Hepatocyte (in vitro differentiated cells): ENCODE results near the gene CMTR1. TPM values are rescaled to one million over a fixed set of nuclear protein-coding genes. Genes with fewer than 3 reads are reported as not detected.
A peak's percentile ranks its signal among the peaks of the same experiment; 100 is the strongest.

Experiments
- DNase-seq: peaks from one replicate; pipeline ENCODE4 v3.0.0-alpha.2; 2016; ENCODE audit warnings: low spot score
- H2AFZ ChIP-seq: fragments of 200-600 bp; sonication (generic); 2 replicates; pipeline ENCODE4 v1.6.0; 2016; ENCODE audit warnings: antibody characterized with exemption, mild to moderate bottlenecking
- H3K27ac ChIP-seq: fragments of 200-600 bp; sonication (generic); 2 replicates; pipeline ENCODE4 v1.5.1; 2016; ENCODE audit warnings: mild to moderate bottlenecking
- H3K27me3 ChIP-seq: fragments of 200-600 bp; sonication (generic); 2 replicates; pipeline ENCODE4 v1.6.1; 2016
- H3K36me3 ChIP-seq: fragments of 200-600 bp; sonication (generic); replicated peaks from 2 replicates; pipeline ENCODE4 v1.5.1; 2016; ENCODE audit warnings: low read depth; ENCODE audit not compliant: insufficient read depth
- H3K4me1 ChIP-seq: fragments of 200-600 bp; sonication (generic); 2 replicates; pipeline ENCODE4 v1.5.1; 2016; ENCODE audit warnings: mild to moderate bottlenecking, moderate library complexity; ENCODE audit not compliant: insufficient read depth
- H3K4me2 ChIP-seq: fragments of 200-600 bp; sonication (generic); 2 replicates; pipeline ENCODE4 v1.6.0; 2016
- H3K4me3 ChIP-seq: fragments of 200-600 bp; sonication (generic); 2 replicates; pipeline ENCODE4 v1.5.1; 2016; ENCODE audit warnings: mild to moderate bottlenecking
- H3K79me2 ChIP-seq: fragments of 200-600 bp; sonication (generic); 2 replicates; pipeline ENCODE4 v1.6.0; 2017; ENCODE audit warnings: mild to moderate bottlenecking
- H3K9me2 ChIP-seq: fragments of 200-600 bp; sonication (generic); replicated peaks from 2 replicates; pipeline ENCODE4 v1.6.0; 2017; ENCODE audit warnings: mild to moderate bottlenecking; ENCODE audit not compliant: insufficient read depth
- H3K9me3 ChIP-seq: fragments of 200-600 bp; sonication (generic); 2 replicates; pipeline ENCODE4 v1.5.1; 2016; ENCODE audit warnings: low read depth, mild to moderate bottlenecking
- H4K20me1 ChIP-seq: fragments of 200-600 bp; sonication (generic); 2 replicates; pipeline ENCODE4 v1.6.0; 2016; ENCODE audit warnings: mild to moderate bottlenecking; ENCODE audit not compliant: insufficient read depth, poor library complexity, severe bottlenecking
- EZH2 ChIP-seq: fragments of 200-600 bp; sonication (generic); IDR thresholded peaks from 2 replicates; pipeline ENCODE4 v1.6.1; 2016; ENCODE audit warnings: antibody characterized with exemption, mild to moderate bottlenecking, borderline replicate concordance
- EZH2phosphoT487 ChIP-seq: fragments of 200-600 bp; sonication (generic); IDR thresholded peaks from one replicate; pipeline ENCODE4 v1.6.1; 2018; ENCODE audit warnings: antibody characterized with exemption, mild to moderate bottlenecking, low read depth, moderate library complexity; ENCODE audit not compliant: unreplicated experiment, severe bottlenecking
- WGBS: methylation state at CpG from one replicate; pipeline ENCODE4 v1.1.6; 2016; ENCODE audit warnings: low lambda C conversion rate; ENCODE audit errors: missing lambda C conversion rate; 5-methylcytosine and 5-hydroxymethylcytosine counted together
- polyA plus RNA-seq: library from polyadenylated mRNA; unstranded; fragments of >200 nt; fragmentation: Nextera tagmentation; extraction: Ambion mirVana; gene quantifications from 2 replicates; pipeline ENCODE4 v1.2.1, GENCODE V29; 2016
- total RNA-seq: library from RNA; depleted of rRNA; stranded (reverse); fragments of >200 nt; gene quantifications from 2 replicates; pipeline ENCODE4 v1.2.3, GENCODE V29; 2014
- TF ChIP-seq, protein P1 (sequence below): fragments of 200-600 bp; sonication (generic); IDR thresholded peaks from 2 replicates; pipeline ENCODE4 v1.5.1; 2016; ENCODE audit warnings: antibody characterized with exemption, mild to moderate bottlenecking; ENCODE audit not compliant: poor library complexity

CMTR1 gene
- total and polyA plus RNA-seq, 2 experiments from 2014 or later, result 22.5 to 34.4 TPM

DNA sequence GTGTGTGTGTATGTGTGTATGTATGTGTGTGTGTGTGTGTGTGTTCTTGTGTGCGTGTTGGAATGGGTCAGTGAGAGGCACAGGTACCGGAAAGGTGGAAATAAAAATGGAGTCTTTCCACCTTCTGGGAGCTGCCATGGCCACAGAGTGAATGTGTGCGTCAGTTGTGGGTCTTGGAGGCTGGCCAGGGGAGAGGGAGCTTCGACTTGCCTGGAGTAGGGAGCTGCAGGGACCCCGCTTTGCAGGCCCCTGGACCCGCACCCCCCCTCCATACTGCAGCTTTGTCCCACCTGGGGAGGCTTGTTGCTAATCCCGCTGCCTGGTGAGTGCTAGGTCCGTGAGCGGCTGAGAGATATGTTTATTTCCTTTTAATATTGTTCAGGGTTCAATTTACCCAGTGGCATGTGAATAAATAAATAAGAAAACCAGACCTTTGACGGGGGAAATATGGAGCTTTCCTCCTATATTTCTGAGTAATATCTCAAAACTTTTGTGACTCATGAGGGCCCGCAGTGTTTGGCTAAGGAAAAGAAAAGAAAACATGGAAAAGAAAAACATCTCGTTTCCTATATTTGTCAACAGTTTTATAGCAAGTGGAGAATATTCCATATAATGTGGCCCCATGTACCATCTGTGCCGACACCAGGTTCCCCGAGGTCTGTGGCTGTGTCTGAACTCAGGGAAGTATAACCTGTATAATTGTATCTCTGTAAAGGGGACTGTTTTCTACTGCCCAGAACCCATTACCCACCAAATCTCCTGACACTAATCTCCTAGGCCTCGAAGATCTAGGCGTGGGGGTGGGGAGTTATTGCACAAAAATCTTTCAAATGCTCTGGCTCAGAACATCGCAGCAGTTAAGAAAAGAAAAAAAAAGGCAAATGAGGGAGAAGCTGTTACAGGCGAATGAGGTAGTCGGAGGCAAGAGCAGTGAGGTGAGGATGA, 91.3 kb downstream of the CMTR1 start:
- Histone ChIP-seq H2AFZ (no peak overlapping the region), H3K9me3 (no peaks in the 10 kb centered on the region), H3K36me3 (no peaks in the 10 kb centered on the region), H3K27me3 (peaks cover 16% of the 10 kb centered on the region), H4K20me1 (no peaks in the 10 kb centered on the region), H3K79me2 (no peaks in the 10 kb centered on the region), H3K9me2 (no peaks in the 10 kb centered on the region), H3K4me1 (no peaks in the 10 kb centered on the region), H3K4me2 (no peak overlapping the region), H3K4me3 (no peak overlapping the region), H3K27ac (no peak overlapping the region)
- TF ChIP-seq EZH2, result no peak
- no peak for TF ChIP-seq EZH2phosphoT487
- TF ChIP-seq, protein P1, sequence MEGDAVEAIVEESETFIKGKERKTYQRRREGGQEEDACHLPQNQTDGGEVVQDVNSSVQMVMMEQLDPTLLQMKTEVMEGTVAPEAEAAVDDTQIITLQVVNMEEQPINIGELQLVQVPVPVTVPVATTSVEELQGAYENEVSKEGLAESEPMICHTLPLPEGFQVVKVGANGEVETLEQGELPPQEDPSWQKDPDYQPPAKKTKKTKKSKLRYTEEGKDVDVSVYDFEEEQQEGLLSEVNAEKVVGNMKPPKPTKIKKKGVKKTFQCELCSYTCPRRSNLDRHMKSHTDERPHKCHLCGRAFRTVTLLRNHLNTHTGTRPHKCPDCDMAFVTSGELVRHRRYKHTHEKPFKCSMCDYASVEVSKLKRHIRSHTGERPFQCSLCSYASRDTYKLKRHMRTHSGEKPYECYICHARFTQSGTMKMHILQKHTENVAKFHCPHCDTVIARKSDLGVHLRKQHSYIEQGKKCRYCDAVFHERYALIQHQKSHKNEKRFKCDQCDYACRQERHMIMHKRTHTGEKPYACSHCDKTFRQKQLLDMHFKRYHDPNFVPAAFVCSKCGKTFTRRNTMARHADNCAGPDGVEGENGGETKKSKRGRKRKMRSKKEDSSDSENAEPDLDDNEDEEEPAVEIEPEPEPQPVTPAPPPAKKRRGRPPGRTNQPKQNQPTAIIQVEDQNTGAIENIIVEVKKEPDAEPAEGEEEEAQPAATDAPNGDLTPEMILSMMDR, result no peak
- DNase-seq, result no peak
- 76% methylated on average over 19 of the region's 19 CpGs for WGBS

DNA sequence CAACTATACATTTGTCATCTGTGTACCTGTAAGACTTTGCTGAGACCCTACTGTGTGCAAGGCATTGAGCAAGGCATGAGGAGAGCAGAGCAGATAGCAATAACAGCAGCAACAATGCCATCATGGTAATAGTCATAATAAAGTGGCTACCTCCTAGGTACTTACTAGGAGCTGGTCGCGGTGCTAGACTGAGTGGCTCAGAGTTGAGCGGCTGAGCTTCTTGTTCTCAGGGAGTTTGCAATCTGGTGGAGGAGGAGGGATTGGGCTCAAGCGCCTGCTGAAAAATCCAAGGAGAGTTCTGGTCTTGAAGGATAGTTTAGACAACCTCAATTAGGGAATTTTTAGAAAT, 91.9 kb downstream of the CMTR1 start:
- TF ChIP-seq, protein P1, result no peak
- no peak for TF ChIP-seq EZH2phosphoT487
- Histone ChIP-seq H3K4me1 (no peaks in the 10 kb centered on the region), H3K36me3 (no peaks in the 10 kb centered on the region), H3K4me2 (no peak overlapping the region), H4K20me1 (no peaks in the 10 kb centered on the region), H3K27ac (no peak overlapping the region), H3K79me2 (no peaks in the 10 kb centered on the region), H2AFZ (no peak overlapping the region), H3K4me3 (no peak overlapping the region), H3K27me3 (peaks cover 16% of the 10 kb centered on the region), H3K9me2 (no peaks in the 10 kb centered on the region), H3K9me3 (no peaks in the 10 kb centered on the region)
- DNase-seq, result no peak
- 79% methylated on average over 4 of the region's 4 CpGs for WGBS

GRCh38 chr6:37525460-37526357, 92.7 kb downstream of the CMTR1 start:
- no peak overlapping the region for H3K27ac ChIP-seq

More at GRCh38 chr6:37525460-37526357, 92.7 kb downstream of the CMTR1 start:
- Histone ChIP-seq H3K36me3 (no peaks in the 10 kb centered on the region), H2AFZ (no peak overlapping the region), H3K9me3 (no peaks in the 10 kb centered on the region), H3K9me2 (no peaks in the 10 kb centered on the region), H3K4me3 (no peak overlapping the region), H3K4me2 (no peak overlapping the region), H3K79me2 (no peaks in the 10 kb centered on the region), H4K20me1 (no peaks in the 10 kb centered on the region), H3K27me3 (peaks cover 24% of the 10 kb centered on the region), H3K4me1 (no peaks in the 10 kb centered on the region)
- TF ChIP-seq EZH2, result no peak
- TF ChIP-seq, protein P1, result no peak
- DNase-seq, result peak; percentile 44
- 66% methylated on average over 11 of the region's 12 CpGs for WGBS
